ENCODE measurements around the gene MNAT1. TPM values are rescaled to one million over a fixed set of nuclear protein-coding genes. Genes with fewer than 3 reads are reported as not detected.

MNAT1 gene
- total and polyA plus RNA-seq, 9 of the 15 experiments (the other 6 are each of a cell fraction or from before 2014, with no cell fraction given) = 37.8 to 83.3 (median 60.4) TPM

DNA sequence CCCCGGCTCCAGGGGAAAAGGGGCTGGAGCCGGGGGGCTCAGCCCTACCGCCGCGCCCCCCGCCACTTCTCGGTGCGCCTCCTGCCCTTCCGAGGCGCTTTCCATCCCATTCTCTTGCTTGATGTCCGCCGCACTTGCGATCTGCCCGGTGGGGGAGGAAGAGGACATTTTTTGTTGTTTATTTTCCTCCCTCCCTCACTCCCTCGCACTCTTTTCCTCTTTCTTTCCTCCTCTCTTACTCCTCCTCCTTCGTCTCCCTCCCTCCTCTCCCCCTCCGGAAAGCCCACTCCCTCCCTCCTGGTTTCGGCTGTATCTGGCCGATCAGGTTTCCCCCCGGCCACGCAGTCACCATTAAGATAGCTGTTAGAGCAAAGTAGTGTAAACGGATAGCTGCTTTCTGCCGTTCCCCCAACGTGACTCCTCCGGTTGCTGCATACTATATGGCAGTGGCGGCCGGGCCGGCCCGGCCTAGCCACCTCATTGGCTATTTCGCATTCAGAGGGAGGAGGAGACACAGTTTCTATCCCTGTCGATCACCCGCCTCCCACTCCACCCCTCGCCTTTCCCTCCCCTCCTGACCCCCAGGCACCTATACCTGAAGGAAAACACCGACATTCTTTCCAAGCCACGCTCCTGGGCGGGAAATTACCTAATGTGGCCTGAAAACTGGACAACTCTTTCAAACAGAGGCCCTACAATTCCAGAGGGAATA, 10.5 kb upstream of the MNAT1 start, which contains the start of gene SIX4 (continued):
- TF ChIP-seq MBD2 (IDR thresholded peaks at IDR 0.05; ENCODE audit: borderline replicate concordance, low read depth) = peak; percentile 39; the same call in 1 of the 2 replicates
- TF ChIP-seq FOXK2 (conservative IDR thresholded peaks at IDR 0.05 in 1 of 2, IDR thresholded peaks at IDR 0.05 in 1 of 2; ENCODE audit: low read depth in 2 of 2) = peak; percentile 47 to 64; a peak in 3 of 4 replicates
- 0 out of 2 replicates have a peak, but pooled peaks have one; percentile 8 for TF ChIP-seq ARID2 (IDR thresholded peaks at IDR 0.05)
- peak; percentile 9; the same call in 1 of the 2 replicates for TF ChIP-seq POLR2G (IDR thresholded peaks at IDR 0.05; ENCODE audit: low read depth, low read length)
- TF ChIP-seq GATA2 (CRISPR knock-in tag; IDR thresholded peaks at IDR 0.05) = peak; percentile 32; the same call in 1 of the 2 replicates
- TF ChIP-seq ZFX (CRISPR knock-in tag; IDR thresholded peaks at IDR 0.05) = peak; percentile 65
- TF ChIP-seq ZNF133 (CRISPR knock-in tag; IDR thresholded peaks at IDR 0.05) = no peak
- TF ChIP-seq EHMT2 (IDR thresholded peaks at IDR 0.05) = 0 out of 2 replicates have a peak, but pooled peaks have one; percentile 29
- TF ChIP-seq RBBP5 (IDR thresholded peaks at IDR 0.05; ENCODE audit: borderline replicate concordance, insufficient read depth, low read length, poor library complexity, severe bottlenecking) = no peak
- TF ChIP-seq HLTF (IDR thresholded peaks at IDR 0.05) = 0 out of 2 replicates have a peak, but pooled peaks have one; percentile 27
- TF ChIP-seq ZFP30 (CRISPR knock-in tag; IDR thresholded peaks at IDR 0.05; ENCODE audit: borderline replicate concordance) = no peak
- TF ChIP-seq POLR2B (IDR thresholded peaks at IDR 0.05; ENCODE audit: low read depth, partially characterized antibody) = peak; percentile 82
- TF ChIP-seq, protein P1, sequence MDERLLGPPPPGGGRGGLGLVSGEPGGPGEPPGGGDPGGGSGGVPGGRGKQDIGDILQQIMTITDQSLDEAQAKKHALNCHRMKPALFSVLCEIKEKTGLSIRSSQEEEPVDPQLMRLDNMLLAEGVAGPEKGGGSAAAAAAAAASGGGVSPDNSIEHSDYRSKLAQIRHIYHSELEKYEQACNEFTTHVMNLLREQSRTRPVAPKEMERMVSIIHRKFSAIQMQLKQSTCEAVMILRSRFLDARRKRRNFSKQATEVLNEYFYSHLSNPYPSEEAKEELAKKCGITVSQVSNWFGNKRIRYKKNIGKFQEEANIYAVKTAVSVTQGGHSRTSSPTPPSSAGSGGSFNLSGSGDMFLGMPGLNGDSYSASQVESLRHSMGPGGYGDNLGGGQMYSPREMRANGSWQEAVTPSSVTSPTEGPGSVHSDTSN (CRISPR knock-in tag; IDR thresholded peaks at IDR 0.05; ENCODE audit: low read depth) = peak; percentile 44; the same call in 1 of the 2 replicates
- TF ChIP-seq, protein P1 (tag; conservative IDR thresholded peaks at IDR 0.05; ENCODE audit: low read depth) = peak; percentile 78
- TF ChIP-seq, protein P2, sequence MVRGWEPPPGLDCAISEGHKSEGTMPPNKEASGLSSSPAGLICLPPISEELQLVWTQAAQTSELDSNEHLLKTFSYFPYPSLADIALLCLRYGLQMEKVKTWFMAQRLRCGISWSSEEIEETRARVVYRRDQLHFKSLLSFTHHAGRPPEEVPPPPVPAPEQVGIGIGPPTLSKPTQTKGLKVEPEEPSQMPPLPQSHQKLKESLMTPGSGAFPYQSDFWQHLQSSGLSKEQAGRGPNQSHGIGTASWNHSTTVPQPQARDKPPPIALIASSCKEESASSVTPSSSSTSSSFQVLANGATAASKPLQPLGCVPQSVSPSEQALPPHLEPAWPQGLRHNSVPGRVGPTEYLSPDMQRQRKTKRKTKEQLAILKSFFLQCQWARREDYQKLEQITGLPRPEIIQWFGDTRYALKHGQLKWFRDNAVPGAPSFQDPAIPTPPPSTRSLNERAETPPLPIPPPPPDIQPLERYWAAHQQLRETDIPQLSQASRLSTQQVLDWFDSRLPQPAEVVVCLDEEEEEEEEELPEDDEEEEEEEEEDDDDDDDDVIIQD (CRISPR knock-in tag; IDR thresholded peaks at IDR 0.05) = no peak
- TF ChIP-seq, protein P3, sequence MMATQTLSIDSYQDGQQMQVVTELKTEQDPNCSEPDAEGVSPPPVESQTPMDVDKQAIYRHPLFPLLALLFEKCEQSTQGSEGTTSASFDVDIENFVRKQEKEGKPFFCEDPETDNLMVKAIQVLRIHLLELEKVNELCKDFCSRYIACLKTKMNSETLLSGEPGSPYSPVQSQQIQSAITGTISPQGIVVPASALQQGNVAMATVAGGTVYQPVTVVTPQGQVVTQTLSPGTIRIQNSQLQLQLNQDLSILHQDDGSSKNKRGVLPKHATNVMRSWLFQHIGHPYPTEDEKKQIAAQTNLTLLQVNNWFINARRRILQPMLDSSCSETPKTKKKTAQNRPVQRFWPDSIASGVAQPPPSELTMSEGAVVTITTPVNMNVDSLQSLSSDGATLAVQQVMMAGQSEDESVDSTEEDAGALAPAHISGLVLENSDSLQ (IDR thresholded peaks at IDR 0.05) = peak; percentile 96
- peak in 1 of 2 experiments; percentile 48; a peak in 1 of 4 replicates for TF ChIP-seq SIN3A (IDR thresholded peaks at IDR 0.05; ENCODE audit: borderline replicate concordance in 2 of 2, control insufficient read depth in 1 of 2, low read depth in 2 of 2, low read length in 2 of 2)
- peak in 1 of 2 experiments; percentile 77; a peak in 2 of 4 replicates for TF ChIP-seq HDAC1 (IDR thresholded peaks at IDR 0.05)
- peak; percentile 38; the same call in 1 of the 2 replicates for TF ChIP-seq ARID1B (IDR thresholded peaks at IDR 0.05)
- TF ChIP-seq, protein P4, sequence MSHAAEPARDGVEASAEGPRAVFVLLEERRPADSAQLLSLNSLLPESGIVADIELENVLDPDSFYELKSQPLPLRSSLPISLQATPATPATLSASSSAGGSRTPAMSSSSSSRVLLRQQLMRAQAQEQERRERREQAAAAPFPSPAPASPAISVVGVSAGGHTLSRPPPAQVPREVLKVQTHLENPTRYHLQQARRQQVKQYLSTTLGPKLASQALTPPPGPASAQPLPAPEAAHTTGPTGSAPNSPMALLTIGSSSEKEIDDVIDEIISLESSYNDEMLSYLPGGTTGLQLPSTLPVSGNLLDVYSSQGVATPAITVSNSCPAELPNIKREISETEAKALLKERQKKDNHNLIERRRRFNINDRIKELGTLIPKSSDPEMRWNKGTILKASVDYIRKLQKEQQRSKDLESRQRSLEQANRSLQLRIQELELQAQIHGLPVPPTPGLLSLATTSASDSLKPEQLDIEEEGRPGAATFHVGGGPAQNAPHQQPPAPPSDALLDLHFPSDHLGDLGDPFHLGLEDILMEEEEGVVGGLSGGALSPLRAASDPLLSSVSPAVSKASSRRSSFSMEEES (CRISPR knock-in tag; IDR thresholded peaks at IDR 0.05) = no peak
- TF ChIP-seq BHLHE40 (IDR thresholded peaks at IDR 0.05; ENCODE audit: low read length) = 0 out of 2 replicates have a peak, but pooled peaks have one; percentile 40

Data from K562 (cell line).